Activated naive CD4-positive, alpha-beta T cell treated with anti-CD3 and anti-CD28 coated beads, Interleukin-2, amount 50 U/mL, for 72 hours (primary cell): ENCODE measurements around the gene SMTN. TPM values are rescaled to one million over a fixed set of nuclear protein-coding genes. Genes with fewer than 3 reads are reported as not detected.

Experiments used
- ATAC-seq, 2 donors: fragments of 150-1000 bp; cut with Tn5 transposase; 2 replicates each; pipeline ENCODE4 v1.10.0; 2021; ENCODE audit warnings: mild to moderate bottlenecking in 2 of 2, moderate library complexity in 2 of 2
- DNase-seq, 2 donors: peaks; one replicate each; pipeline ENCODE4 v3.0.0; 2021 to 2022; ENCODE audit warnings: low spot score in 2 of 2
- H3K27ac Mint-ChIP-seq, 2 donors: one replicate each; pipeline ENCODE4 v1.8.0; 2022; ENCODE audit warnings: mild to moderate bottlenecking in 2 of 2, mixed read lengths in 2 of 2
- H3K36me3 Mint-ChIP-seq, 2 donors: one replicate each; pipeline ENCODE4 v1.8.0; 2022; ENCODE audit warnings: mixed read lengths in 2 of 2
- H3K9me3 Mint-ChIP-seq, 2 donors: one replicate each; pipeline ENCODE4 v1.8.0; 2022; ENCODE audit warnings: mixed read lengths in 2 of 2
- total RNA-seq, 2 donors: library from RNA; stranded (reverse); gene quantifications; one replicate each; pipeline ENCODE4 v1.2.3, GENCODE V29; 2022

SMTN gene
- total RNA-seq, 2 donors from 2014 or later, result 32.5 to 128 TPM

DNA sequence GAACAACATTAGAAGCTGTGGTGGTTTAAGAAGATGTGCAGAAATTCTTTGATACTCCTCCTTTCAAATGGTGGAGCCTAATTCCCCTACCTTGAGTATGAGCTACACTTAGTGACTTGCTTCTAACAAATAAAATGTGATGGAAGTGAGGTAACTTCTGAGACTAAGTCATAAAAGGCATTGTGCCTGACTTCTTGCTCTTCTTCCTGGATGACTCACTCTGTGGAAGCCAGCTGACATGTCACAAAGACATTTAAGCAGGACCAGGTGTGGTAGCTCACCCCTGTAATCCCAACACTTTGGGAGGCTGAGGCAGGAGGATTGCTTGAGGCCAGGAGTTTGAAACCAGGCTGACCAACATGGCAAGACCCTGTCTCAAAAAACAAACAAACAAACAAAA, 63.1 kb downstream of the SMTN start:
- no peak for DNase-seq
- peak; percentile 72 to 86 for ATAC-seq
- Mint-ChIP-seq H3K27ac (peak overlapping the region in 1 of 2 donors; percentile 18), H3K9me3 (peaks cover 0 to 3% of the 10 kb centered on the region in 2 donors), H3K36me3 (no peaks in the 10 kb centered on the region)

DNA sequence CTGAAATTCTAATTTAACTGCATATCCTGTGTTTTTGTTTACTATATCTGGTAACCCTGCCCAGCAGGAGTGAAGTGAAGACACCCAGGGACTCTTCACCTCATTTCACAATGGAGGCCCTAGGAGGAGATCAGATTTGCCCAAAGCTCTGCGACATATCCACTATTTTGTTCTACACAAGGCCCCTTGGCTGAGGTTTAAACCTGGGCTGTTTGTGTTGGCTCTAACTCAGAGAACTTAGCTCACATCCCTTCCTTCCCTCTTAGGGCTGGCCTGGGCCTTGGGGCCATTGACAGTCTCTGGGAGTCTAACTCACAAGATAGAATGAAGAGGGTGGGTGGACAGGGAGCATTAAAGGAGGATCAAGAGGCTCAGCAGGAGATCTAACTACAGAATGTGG, 67.4 kb downstream of the SMTN start:
- Mint-ChIP-seq H3K9me3 (peaks cover 0 to 3% of the 10 kb centered on the region in 2 donors), H3K27ac (no peak overlapping the region), H3K36me3 (no peaks in the 10 kb centered on the region)
- DNase-seq (no peak), ATAC-seq (no peak)

DNA sequence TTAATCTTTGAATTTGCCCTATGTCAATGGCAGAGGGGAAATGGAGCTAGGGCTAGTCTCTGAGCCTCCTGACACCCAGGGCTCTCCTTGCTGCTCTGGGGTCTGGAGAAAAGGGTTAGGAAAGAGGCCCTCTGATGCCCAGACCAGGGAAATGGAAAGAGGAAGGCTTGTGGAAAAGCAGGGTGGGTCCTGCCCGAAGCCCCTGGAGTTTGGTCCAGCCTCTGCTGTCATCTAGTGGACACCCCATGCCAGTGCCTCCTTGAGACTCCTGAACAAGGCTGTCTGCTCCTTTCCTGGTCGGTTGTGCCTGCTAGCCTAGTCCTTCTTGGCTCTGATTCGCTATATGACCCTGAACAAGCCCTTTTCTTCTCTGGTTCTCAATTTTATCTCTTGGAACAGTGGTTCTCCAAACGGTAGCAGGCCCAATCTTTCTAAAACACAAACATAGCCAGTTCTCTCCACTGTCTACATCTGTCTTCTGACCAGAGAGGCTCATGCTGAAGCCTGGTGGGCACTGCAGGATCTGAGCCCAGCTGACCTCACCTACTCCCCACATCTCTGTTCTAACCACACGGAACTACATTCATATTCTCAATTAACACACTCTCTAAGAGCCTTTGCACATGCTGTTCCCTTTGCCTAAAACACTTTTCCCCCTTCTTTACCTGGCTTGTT, 68.0 kb downstream of the SMTN start:
- Mint-ChIP-seq H3K27ac (no peak overlapping the region), H3K9me3 (peaks cover 0 to 3% of the 10 kb centered on the region in 2 donors), H3K36me3 (no peaks in the 10 kb centered on the region)
- DNase-seq (peak in 1 of 2 donors; percentile 41), ATAC-seq (peak; percentile 75 to 88)

DNA sequence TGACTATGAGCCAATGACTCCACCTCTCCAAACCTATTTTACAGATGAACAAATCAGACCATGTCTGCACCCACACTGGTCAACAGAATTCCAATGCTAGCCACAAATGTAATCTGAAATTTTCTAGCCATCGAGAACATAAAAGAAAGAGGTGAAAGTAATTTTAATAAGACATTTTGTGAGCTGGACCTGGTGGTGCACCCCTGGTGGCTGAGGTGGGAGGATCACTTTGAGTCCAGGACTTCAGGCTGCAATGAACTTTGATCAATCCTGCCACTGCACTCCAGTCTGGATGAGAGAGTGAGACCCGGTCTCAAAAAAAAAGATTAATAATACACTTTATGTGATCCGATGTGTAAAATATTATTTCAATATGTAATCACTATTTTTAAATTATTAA, 69.5 kb downstream of the SMTN start:
- Mint-ChIP-seq H3K9me3 (no peaks in the 10 kb centered on the region), H3K36me3 (no peaks in the 10 kb centered on the region), H3K27ac (no peak overlapping the region)
- DNase-seq (no peak), ATAC-seq (no peak)

DNA sequence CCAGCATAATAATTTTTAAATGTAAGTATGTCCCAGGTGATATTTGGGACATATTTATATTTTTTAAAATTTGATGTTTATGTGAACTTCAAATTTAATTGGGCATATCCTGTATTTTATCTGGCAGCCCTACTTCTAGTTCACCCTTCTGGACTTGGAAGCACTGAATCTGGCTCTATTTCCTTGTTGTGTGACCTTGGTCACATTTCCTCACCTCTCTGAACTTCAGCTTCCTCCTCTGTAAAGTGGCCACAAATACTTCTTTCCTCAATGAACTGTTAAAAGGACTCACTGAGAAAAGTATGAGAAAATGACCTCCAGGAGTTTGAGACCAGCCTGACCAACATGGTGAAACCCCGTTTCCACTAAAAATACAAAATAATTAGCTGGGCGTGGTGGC, 70.8 kb downstream of the SMTN start:
- DNase-seq, result no peak
- no peak for ATAC-seq
- Mint-ChIP-seq H3K27ac (no peak overlapping the region), H3K36me3 (no peaks in the 10 kb centered on the region), H3K9me3 (no peaks in the 10 kb centered on the region)

DNA sequence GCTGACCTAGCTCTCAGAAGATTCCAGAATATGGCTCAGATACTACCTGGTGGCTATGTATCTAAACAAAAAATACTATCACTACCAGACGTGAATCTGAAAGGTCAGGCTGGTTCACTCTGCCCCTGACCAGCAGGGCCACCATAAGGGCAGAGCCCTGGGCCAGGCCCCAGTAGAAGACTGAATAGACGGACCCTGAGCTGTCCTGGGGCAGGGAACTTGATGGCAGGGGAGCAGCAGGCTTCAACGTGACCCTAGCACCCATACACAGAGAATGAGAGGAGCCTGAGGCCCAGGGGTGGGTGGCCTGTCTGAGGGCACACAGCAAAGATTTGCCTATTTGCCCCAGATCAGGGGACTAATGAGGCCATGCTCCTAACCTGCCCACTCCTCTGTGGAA, 72.2 kb downstream of the SMTN start:
- no peaks in the 10 kb centered on the region for H3K36me3 Mint-ChIP-seq
- DNase-seq, result no peak
- peak overlapping the region in 1 of 2 donors; percentile 31 for H3K27ac Mint-ChIP-seq
- no peak for ATAC-seq
- no peaks in the 10 kb centered on the region for H3K9me3 Mint-ChIP-seq

Other genes starting within 250 kb of the SMTN start
- gene MORC2, start 112.5 kb upstream of the SMTN start, total RNA-seq, result 10 to 100 TPM in 1 of 2 donors, 1 to 10 TPM in 1; 8.6 to 24.0 TPM
- 10 to 100 TPM; 36.4 to 62.1 TPM for gene TUG1, start 112.1 kb upstream of the SMTN start, total RNA-seq
- 10 to 100 TPM in 1 of 2 donors, 1 to 10 TPM in 1; 7.0 to 10.2 TPM for gene SELENOM, start 26.2 kb downstream of the SMTN start, total RNA-seq
- gene INPP5J, start 41.6 kb downstream of the SMTN start, total RNA-seq, result under 1 TPM; 0.32 to 0.43 TPM
- not detected for gene PLA2G3, start 59.2 kb downstream of the SMTN start, total RNA-seq
- gene RNF185, start 78.9 kb downstream of the SMTN start, total RNA-seq, result 10 to 100 TPM; 14.5 to 23.9 TPM
- gene LIMK2, start 131.0 kb downstream of the SMTN start, total RNA-seq, result 10 to 100 TPM; 46.8 to 66.2 TPM
- 10 to 100 TPM; 20.0 to 20.8 TPM for gene PIK3IP1, start 211.2 kb downstream of the SMTN start, total RNA-seq